Pancreas (tissue), 10 donors: ENCODE measurements around the gene ZBED4. TPM values are rescaled to one million over a fixed set of nuclear protein-coding genes. Genes with fewer than 3 reads are reported as not detected.

Source experiments
- ATAC-seq, 4 donors: fragments of 200-7000 bp; cut with Tn5 transposase; one replicate each; pipeline versions ENCODE4 v1.8.0 to v1.9.1; 2020; ENCODE audit warnings: mild to moderate bottlenecking in 4 of 4, moderate library complexity in 4 of 4
- DNase-seq, 6 donors: peaks; one replicate each; pipeline ENCODE4 v3.0.0-alpha.2; 2020
- FAIRE-seq: peaks from 2 replicates; lab custom pipeline; 2012; peaks lifted over from hg19 to GRCh38; lab: Jason Lieb, UNC
- H3K27ac ChIP-seq, 4 donors: fragments of 200-600 bp; sonication (generic); 1 replicate in 3 of 4; 2 replicates in 1 of 4; pipeline versions ENCODE4 v1.5.0 to v1.8.0; 2020
- H3K27me3 ChIP-seq, 4 donors: fragments of 200-600 bp; one replicate each; pipeline ENCODE4 v1.8.0; 2021
- H3K36me3 ChIP-seq, 3 donors: fragments of 200-600 bp; sonication (generic) in 1 of 3; one replicate each; pipeline versions ENCODE4 v1.5.0 to v1.8.0; 2020 to 2021
- H3K4me1 ChIP-seq, 3 donors: fragments of 200-600 bp; one replicate each; pipeline ENCODE4 v1.8.0; 2021
- H3K4me3 ChIP-seq, 4 donors: fragments of 200-600 bp; sonication (generic) in 2 of 4; one replicate each; pipeline versions ENCODE4 v1.5.0 to v1.8.0; 2020 to 2021
- H3K9me3 ChIP-seq, 4 donors: fragments of 200-600 bp; one replicate each; pipeline ENCODE4 v1.8.0; 2021
- whole genome bisulfite sequencing, 2 donors: extraction: QIAGEN DNeasy Blood & Tissue Kit; methylation state at CpG; one replicate each; pipeline ENCODE4 v1.1.7; 2013; 5-methylcytosine and 5-hydroxymethylcytosine counted together
- intact Hi-C, 3 donors: fragments of 100-400 bp; cut with DNase I; formaldehyde crosslinking; loops; one replicate each; pipeline versions ENCODE4 v1.11.1 to v1.14.2; 2022
- polyA plus RNA-seq, 2 donors: library from polyadenylated mRNA; stranded (reverse); fragments of 200-250 nt; gene quantifications; one replicate each; pipeline ENCODE4 v1.2.3, GENCODE V29; 2013
- total RNA-seq, 6 donors: library from RNA; stranded (reverse); fragmentation: NEBNext Ultra II Directional in 4 of 6; extraction: Animal tissue kit (Norgen Biotek cat#: 25700) in 4 of 6; gene quantifications; one replicate each; pipeline versions ENCODE4 v1.2.1 to v1.2.4, GENCODE V29; 2021 to 2023
- TF ChIP-seq, protein P1 (sequence below), 4 donors: fragments of 200-600 bp; sonication (generic) in 3 of 4; IDR thresholded peaks; one replicate each; pipeline versions ENCODE4 v1.5.0 to v1.8.0; 2021; ENCODE audit warnings: antibody characterized with exemption in 4 of 4
- donor health status: healthy with polysubstance abuse.
- donor health status: DM: no; HTN: no; CAD: no; lungs with moderate emphysema.
- donor health status: DM: no; HTN: no; CAD: no.
- donor health status: control.
- donor health status: control.
- donor health status: Bipolar disorder and iron deficiency.
- donor health status: DM: yes; HTN: yes; CAD: no.
- donor health status: DM: no; HTN: no; CAD: no.
- donor health status: DM: no; HTN: no; CAD: no.
- donor health status: DM: yes; HTN: yes; CAD: no.

The ZBED4 gene
- total and polyA plus RNA-seq, 8 donors, result 2.4 to 7.2 (median 4.5) TPM

- intact Hi-C loops, result no loop called here
- no peak for FAIRE-seq
- ATAC-seq, result peak in 1 of 4 donors; percentile 12
- Histone ChIP-seq H3K4me1 (no peaks in the 10 kb centered on the region), H3K9me3 (no peaks in the 10 kb centered on the region), H3K4me3 (no peak overlapping the region), H3K36me3 (peaks cover 0 to 27% (median 14%) of the 10 kb centered on the region in 3 donors), H3K27me3 (no peaks in the 10 kb centered on the region), H3K27ac (no peak overlapping the region)
- DNase-seq, result peak in 1 of 6 donors; percentile 63
- WGBS, 2 donors, result 88 to 90% methylated on average over 17 of the region's 17 CpGs
- TF ChIP-seq, protein P1, sequence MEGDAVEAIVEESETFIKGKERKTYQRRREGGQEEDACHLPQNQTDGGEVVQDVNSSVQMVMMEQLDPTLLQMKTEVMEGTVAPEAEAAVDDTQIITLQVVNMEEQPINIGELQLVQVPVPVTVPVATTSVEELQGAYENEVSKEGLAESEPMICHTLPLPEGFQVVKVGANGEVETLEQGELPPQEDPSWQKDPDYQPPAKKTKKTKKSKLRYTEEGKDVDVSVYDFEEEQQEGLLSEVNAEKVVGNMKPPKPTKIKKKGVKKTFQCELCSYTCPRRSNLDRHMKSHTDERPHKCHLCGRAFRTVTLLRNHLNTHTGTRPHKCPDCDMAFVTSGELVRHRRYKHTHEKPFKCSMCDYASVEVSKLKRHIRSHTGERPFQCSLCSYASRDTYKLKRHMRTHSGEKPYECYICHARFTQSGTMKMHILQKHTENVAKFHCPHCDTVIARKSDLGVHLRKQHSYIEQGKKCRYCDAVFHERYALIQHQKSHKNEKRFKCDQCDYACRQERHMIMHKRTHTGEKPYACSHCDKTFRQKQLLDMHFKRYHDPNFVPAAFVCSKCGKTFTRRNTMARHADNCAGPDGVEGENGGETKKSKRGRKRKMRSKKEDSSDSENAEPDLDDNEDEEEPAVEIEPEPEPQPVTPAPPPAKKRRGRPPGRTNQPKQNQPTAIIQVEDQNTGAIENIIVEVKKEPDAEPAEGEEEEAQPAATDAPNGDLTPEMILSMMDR (IDR thresholded peaks at IDR 0.05), result no peak
Measured at GRCh38 chr22:49903322-49904039, 49.8 kb downstream of the ZBED4 start.

DNA sequence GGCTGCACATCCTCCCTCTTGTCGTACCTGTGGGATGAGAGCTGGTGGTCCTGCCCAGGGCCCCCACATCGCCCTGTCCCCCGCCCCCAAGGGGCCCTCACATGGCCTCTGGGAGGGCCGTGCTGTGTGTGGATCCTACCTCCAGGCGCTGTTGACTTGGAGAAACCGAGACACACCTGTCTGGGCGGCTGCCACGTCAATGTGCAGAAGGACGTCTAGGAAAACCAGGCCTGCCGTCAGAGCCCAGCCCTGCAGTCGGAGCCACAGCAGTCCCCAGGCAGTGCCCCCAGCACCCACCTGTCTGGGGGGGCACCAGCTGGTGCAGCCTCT lies 50.4 kb downstream of the ZBED4 start:
- Histone ChIP-seq H3K4me1 (no peaks in the 10 kb centered on the region), H3K27me3 (no peaks in the 10 kb centered on the region), H3K27ac (no peak overlapping the region), H3K4me3 (no peak overlapping the region), H3K36me3 (peaks cover 0 to 27% (median 14%) of the 10 kb centered on the region in 3 donors), H3K9me3 (no peaks in the 10 kb centered on the region)
- WGBS, 2 donors, result 91% methylated on average over 11 of the region's 11 CpGs
- TF ChIP-seq, protein P1 (IDR thresholded peaks at IDR 0.05), result no peak
- ATAC-seq (no peak), DNase-seq (peak in 1 of 6 donors; percentile 70), FAIRE-seq (no peak)
- intact Hi-C loops, result no loop called here

- H3K27me3 ChIP-seq, result no peaks in the 10 kb centered on the region
- TF ChIP-seq, protein P1 (IDR thresholded peaks at IDR 0.05), result no peak
- H3K9me3 ChIP-seq, result no peaks in the 10 kb centered on the region
- FAIRE-seq (no peak), DNase-seq (no peak), ATAC-seq (no peak)
- no peak overlapping the region for H3K4me3 ChIP-seq
- H3K27ac ChIP-seq, result no peak overlapping the region
- H3K36me3 ChIP-seq, result peaks cover 0 to 32% (median 14%) of the 10 kb centered on the region in 3 donors
- intact Hi-C loops, result no loop called here
- 97 to 98% methylated on average over 18 of the region's 18 CpGs for WGBS, 2 donors
- no peaks in the 10 kb centered on the region for H3K4me1 ChIP-seq
Measured at GRCh38 chr22:49905465-49905864, 51.8 kb downstream of the ZBED4 start.

GRCh38 chr22:49906071-49906798 lies 52.6 kb downstream of the ZBED4 start:
- no peaks in the 10 kb centered on the region for H3K9me3 ChIP-seq
- no peak overlapping the region for H3K4me3 ChIP-seq
- intact Hi-C loops, result no loop called here
- no peaks in the 10 kb centered on the region for H3K4me1 ChIP-seq
- H3K27me3 ChIP-seq, result no peaks in the 10 kb centered on the region
- 93 to 96% methylated on average over 27 to 28 of the region's 28 CpGs for WGBS, 2 donors
- H3K27ac ChIP-seq, result no peak overlapping the region
- DNase-seq, result peak in 3 of 6 donors; percentile 17 to 62 (median 49)
- H3K36me3 ChIP-seq, result peaks cover 0 to 32% (median 14%) of the 10 kb centered on the region in 3 donors
- FAIRE-seq, result no peak
- no peak for ATAC-seq
- TF ChIP-seq, protein P1 (IDR thresholded peaks at IDR 0.05), result no peak
